OCI-LY7 (cell line): Measurements from ENCODE around the gene RAB21. TPM values are rescaled to one million over a fixed set of nuclear protein-coding genes. Genes with fewer than 3 reads are reported as not detected.

Experiments
- BruUV-seq: library from RNA; stranded (reverse); fragments of 400-500 nt; replicated peaks from 2 replicates; lab custom pipeline; 2021; lab: Mats Ljungman, UMichigan
- CTCF ChIA-PET: fragments of 300-600 bp; sonication (Branson Sonifier 250); formaldehyde crosslinking; loops from one replicate; lab custom pipeline; 2022; ENCODE audit warnings: antibody characterized with exemption; ENCODE audit not compliant: unreplicated experiment; lab: Charles Lee
- POLR2A ChIA-PET: fragments of 300-600 bp; sonication (Branson Sonifier 250); formaldehyde crosslinking; loops from one replicate; lab custom pipeline; 2022; ENCODE audit warnings: antibody characterized with exemption; lab: Charles Lee
- DNase-seq: peaks from one replicate; pipeline ENCODE4 v3.0.0-alpha.2; 2015; ENCODE audit warnings: low spot score
- H2AFZ ChIP-seq: fragments of 200-600 bp; sonication (generic), shearing (Covaris generic); 2 replicates; pipeline ENCODE4 v1.6.1; 2014; ENCODE audit warnings: mild to moderate bottlenecking, antibody characterized with exemption, low read length, moderate library complexity
- H3K27ac ChIP-seq: fragments of 200-600 bp; sonication (generic); 2 replicates; pipeline ENCODE4 v1.5.1; 2014; ENCODE audit warnings: mixed run types, low read depth, mild to moderate bottlenecking, moderate library complexity, low read length, inconsistent platforms; ENCODE audit not compliant: poor library complexity, severe bottlenecking
- H3K36me3 ChIP-seq: fragments of 200-600 bp; sonication (generic); 2 replicates; pipeline ENCODE4 v1.6.1; 2014; ENCODE audit warnings: mild to moderate bottlenecking, antibody characterized with exemption, low read length, moderate library complexity, mixed read lengths; ENCODE audit not compliant: insufficient read depth
- H3K4me1 ChIP-seq: fragments of 200-600 bp; sonication (generic); 2 replicates; pipeline ENCODE4 v1.5.1; 2014; ENCODE audit warnings: mild to moderate bottlenecking, low read length; ENCODE audit not compliant: insufficient read depth, poor library complexity, severe bottlenecking
- H3K4me2 ChIP-seq: fragments of 200-600 bp; sonication (generic); 2 replicates; pipeline ENCODE4 v1.6.1; 2014; ENCODE audit warnings: mild to moderate bottlenecking, low read length
- H3K4me3 ChIP-seq: fragments of 200-600 bp; sonication (generic); 2 replicates; pipeline ENCODE4 v1.5.1; 2014; ENCODE audit warnings: mild to moderate bottlenecking, low read depth, low read length; ENCODE audit not compliant: poor library complexity, severe bottlenecking
- H3K79me2 ChIP-seq: fragments of 200-600 bp; sonication (generic); 2 replicates; pipeline ENCODE4 v1.6.1; 2016; ENCODE audit warnings: low read depth, mild to moderate bottlenecking, low read length, moderate library complexity, mixed read lengths; ENCODE audit not compliant: insufficient read depth
- H3K9me2 ChIP-seq: fragments of 200-600 bp; sonication (generic); 2 replicates; pipeline ENCODE4 v1.6.1; 2016; ENCODE audit warnings: mild to moderate bottlenecking, low read length, mixed read lengths; ENCODE audit not compliant: insufficient read depth
- H3K9me3 ChIP-seq: fragments of 200-600 bp; sonication (generic); 2 replicates; pipeline ENCODE4 v1.6.1; 2014; ENCODE audit warnings: mild to moderate bottlenecking, mixed run types, low read length, mixed read lengths
- H4K20me1 ChIP-seq: fragments of 200-600 bp; sonication (generic); 2 replicates; pipeline ENCODE4 v1.6.1; 2014; ENCODE audit warnings: mild to moderate bottlenecking, antibody characterized with exemption, low read length, moderate library complexity, mixed read lengths; ENCODE audit not compliant: insufficient read depth
- CTCF ChIP-seq: fragments of 200-600 bp; sonication (generic); conservative IDR thresholded peaks from 2 replicates; pipeline ENCODE4 v1.5.1; 2014; ENCODE audit warnings: mild to moderate bottlenecking, antibody characterized with exemption, low read length, moderate library complexity, mixed read lengths
- EZH2phosphoT487 ChIP-seq: fragments of 200-600 bp; sonication (generic); IDR thresholded peaks from 2 replicates; pipeline ENCODE4 v1.6.1; 2018; ENCODE audit warnings: low read depth, borderline replicate concordance, mild to moderate bottlenecking, mixed run types, antibody characterized with exemption, low read length, moderate library complexity, mixed read lengths
- intact Hi-C: fragments of 100-400 bp; cut with micrococcal nuclease; formaldehyde crosslinking; loops from one replicate; pipeline ENCODE4 v1.10.0; 2022; ENCODE audit not compliant: unreplicated experiment
- total RNA-seq, 2 experiments: library from RNA; depleted of rRNA in 1 of 2; stranded (reverse); fragments of >200 nt in 1 of 2; shearing (Covaris generic) in 1 of 2; gene quantifications; 2 replicates each; pipeline ENCODE4 v1.2.3, GENCODE V29; 2014 to 2022

RAB21 gene
- total RNA-seq, 2 experiments from 2014 or later, result 18.2 to 46.6 TPM

GRCh38 chr12:71795901-71796300 lies 41.2 kb downstream of the RAB21 start:
- intact Hi-C loops, result no loop called here
- Histone ChIP-seq H3K9me3 (no peaks in the 10 kb centered on the region), H3K79me2 (no peaks in the 10 kb centered on the region), H2AFZ (no peak overlapping the region), H3K36me3 (no peaks in the 10 kb centered on the region), H3K27ac (no peak overlapping the region), H4K20me1 (no peaks in the 10 kb centered on the region), H3K9me2 (no peaks in the 10 kb centered on the region), H3K4me3 (no peak overlapping the region), H3K4me1 (no peaks in the 10 kb centered on the region), H3K4me2 (no peak overlapping the region)
- ChIA-PET CTCF (no interaction called here), POLR2A (interaction anchor here (0.8 to 1.3 kb wide), 2 partner anchors 40 to 41 kb away, joined by 3 read pairs; partner anchors contain the start of gene RAB21)
- TF ChIP-seq CTCF (no peak), EZH2phosphoT487 (no peak)
- no peak for DNase-seq
- BruUV-seq, result no TSS peak

GRCh38 chr12:71797531-71797930 lies 42.9 kb downstream of the RAB21 start:
- TF ChIP-seq EZH2phosphoT487 (no peak), CTCF (no peak)
- H2AFZ ChIP-seq, result no peak overlapping the region
- H3K4me1 ChIP-seq, result no peaks in the 10 kb centered on the region
- POLR2A ChIA-PET, result interaction anchor here (1.9 kb wide), 1 partner anchor 10 kb away, joined by 7 read pairs; no protein-coding TSS in a partner anchor
- no TSS peak for BruUV-seq
- no peak overlapping the region for H3K27ac ChIP-seq
- H3K9me2 ChIP-seq, result no peaks in the 10 kb centered on the region
- DNase-seq, result no peak
- no peaks in the 10 kb centered on the region for H4K20me1 ChIP-seq
- H3K4me3 ChIP-seq, result no peak overlapping the region
- no peaks in the 10 kb centered on the region for H3K9me3 ChIP-seq
- intact Hi-C loops, result no loop called here
- CTCF ChIA-PET, result no interaction called here
- no peaks in the 10 kb centered on the region for H3K79me2 ChIP-seq
- H3K4me2 ChIP-seq, result no peak overlapping the region
- no peaks in the 10 kb centered on the region for H3K36me3 ChIP-seq

DNA sequence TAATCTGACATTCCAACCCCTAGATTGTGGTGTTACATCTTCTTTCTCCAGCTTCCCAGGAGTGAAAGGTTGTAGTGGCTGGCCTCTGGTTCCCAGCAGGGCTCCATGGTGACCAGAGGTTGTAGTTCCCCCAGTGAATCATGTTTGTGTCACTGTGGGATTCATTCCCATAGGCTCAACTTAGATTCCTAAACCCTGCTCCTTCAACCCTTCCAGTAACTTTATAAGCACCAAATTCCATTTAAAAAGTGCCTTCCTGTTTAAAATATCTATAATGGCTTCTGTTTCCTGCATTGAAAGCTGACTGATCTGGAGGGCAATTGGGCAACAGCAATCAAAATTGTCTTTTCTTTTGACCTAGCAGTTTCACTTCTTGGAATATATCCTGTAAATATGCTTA lies 44.4 kb downstream of the RAB21 start:
- Histone ChIP-seq H3K4me3 (no peak overlapping the region), H2AFZ (no peak overlapping the region), H3K36me3 (no peaks in the 10 kb centered on the region), H3K27ac (no peak overlapping the region), H3K79me2 (no peaks in the 10 kb centered on the region), H3K9me2 (no peaks in the 10 kb centered on the region), H3K9me3 (no peaks in the 10 kb centered on the region), H3K4me1 (no peaks in the 10 kb centered on the region), H4K20me1 (no peaks in the 10 kb centered on the region), H3K4me2 (no peak overlapping the region)
- CTCF ChIA-PET, result no interaction called here
- TF ChIP-seq CTCF (no peak), EZH2phosphoT487 (no peak)
- no peak for DNase-seq
- POLR2A ChIA-PET, result interaction anchor here (0.6 to 0.9 kb wide), 2 partner anchors 11 to 185 kb away, joined by 3 read pairs; no protein-coding TSS in a partner anchor
- intact Hi-C loops, result no loop called here
- BruUV-seq, result no TSS peak
